Spleen (tissue), 7 donors: ENCODE results near the gene NRCAM.

Source experiments
- POLR2A ChIP-seq, 3 donors: fragments of 450-650 bp; IDR thresholded peaks; one replicate each; pipeline ENCODE4 v1.5.1; 2017; ENCODE audit warnings: antibody characterized with exemption in 3 of 3, mild to moderate bottlenecking in 1 of 3
- POLR2AphosphoS5 ChIP-seq, 3 donors: sonication (generic); formaldehyde crosslinking; IDR thresholded peaks; one replicate each; pipeline ENCODE4 v1.5.1; 2017; ENCODE audit warnings: antibody characterized with exemption in 3 of 3
- TF ChIP-seq, protein P1 (sequence below), 11 experiments: fragments of 200-600 bp in 7 of 11; fragments of 450-650 bp in 4 of 11; sonication (generic) in 4 of 11; IDR thresholded peaks in 8 of 11; conservative IDR thresholded peaks in 3 of 11; 1 replicate in 7 of 11; 2 replicates in 4 of 11; pipeline versions ENCODE4 v1.4.0 to v1.8.0; 2016 to 2021; ENCODE audit warnings: antibody characterized with exemption in 11 of 11, inconsistent platforms in 4 of 11, mild to moderate bottlenecking in 1 of 11
- donor health status: DM: no; HTN: no; CAD: no; lungs with moderate emphysema.
- donor health status: DM: no; HTN: no; CAD: no.
- donor health status: DM: no; HTN: no; CAD: no.

DNA sequence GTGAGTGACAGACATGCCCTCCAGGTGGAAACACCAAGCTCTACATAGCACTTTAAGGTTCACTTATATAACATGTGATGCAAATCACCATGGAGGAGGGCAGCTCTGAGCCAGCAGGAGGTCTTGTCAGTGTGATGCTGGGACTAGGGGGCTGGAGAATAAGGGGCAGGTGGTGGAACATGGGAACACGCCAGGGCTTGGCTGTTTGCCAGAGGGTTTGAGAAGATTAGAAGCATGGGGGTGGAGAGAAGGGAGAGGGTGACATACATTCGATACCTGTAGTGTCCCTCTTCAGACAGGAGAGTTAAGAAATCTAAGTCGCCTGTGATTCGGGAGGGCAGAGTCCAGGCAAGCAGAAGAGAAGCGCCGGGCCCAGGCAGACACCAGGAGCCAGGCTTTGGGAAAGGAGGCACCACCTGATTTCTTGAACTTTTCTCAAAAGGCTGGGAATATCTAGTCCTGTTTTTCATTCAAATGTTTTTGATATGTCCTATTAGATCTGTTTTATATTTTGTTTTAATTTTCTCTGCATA, 309.1 kb downstream of the NRCAM start:
- TF ChIP-seq, protein P1, sequence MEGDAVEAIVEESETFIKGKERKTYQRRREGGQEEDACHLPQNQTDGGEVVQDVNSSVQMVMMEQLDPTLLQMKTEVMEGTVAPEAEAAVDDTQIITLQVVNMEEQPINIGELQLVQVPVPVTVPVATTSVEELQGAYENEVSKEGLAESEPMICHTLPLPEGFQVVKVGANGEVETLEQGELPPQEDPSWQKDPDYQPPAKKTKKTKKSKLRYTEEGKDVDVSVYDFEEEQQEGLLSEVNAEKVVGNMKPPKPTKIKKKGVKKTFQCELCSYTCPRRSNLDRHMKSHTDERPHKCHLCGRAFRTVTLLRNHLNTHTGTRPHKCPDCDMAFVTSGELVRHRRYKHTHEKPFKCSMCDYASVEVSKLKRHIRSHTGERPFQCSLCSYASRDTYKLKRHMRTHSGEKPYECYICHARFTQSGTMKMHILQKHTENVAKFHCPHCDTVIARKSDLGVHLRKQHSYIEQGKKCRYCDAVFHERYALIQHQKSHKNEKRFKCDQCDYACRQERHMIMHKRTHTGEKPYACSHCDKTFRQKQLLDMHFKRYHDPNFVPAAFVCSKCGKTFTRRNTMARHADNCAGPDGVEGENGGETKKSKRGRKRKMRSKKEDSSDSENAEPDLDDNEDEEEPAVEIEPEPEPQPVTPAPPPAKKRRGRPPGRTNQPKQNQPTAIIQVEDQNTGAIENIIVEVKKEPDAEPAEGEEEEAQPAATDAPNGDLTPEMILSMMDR (IDR thresholded peaks at IDR 0.05 in 8 of 11, conservative IDR thresholded peaks at IDR 0.05 in 3 of 11) = no peak
- TF ChIP-seq POLR2A (IDR thresholded peaks at IDR 0.05) (no peak), POLR2AphosphoS5 (IDR thresholded peaks at IDR 0.05) (no peak)
